Stimulated activated naive B cell treated with anti-CD40 and anti-IgM and Interleukin-4, amounts not matched to agents 10 μg/mL and 1 μg/mL and 100 μg/mL, for 72 hours (primary cell): ENCODE measurements around the gene CHST2.
A peak's percentile ranks its signal among the peaks of the same experiment; 100 is the strongest.
"Not testable (repeated sequence)": the region's sequence is repeated elsewhere in the genome, so short reads cannot be mapped to it uniquely, and the experiment has no call there.

Experiments
- ATAC-seq, 2 donors: fragments of 150-1000 bp; cut with Tn5 transposase; replicated peaks; 2 replicates each; pipeline ENCODE4 v1.10.0; 2021; ENCODE audit warnings: moderate library complexity in 1 of 2
- DNase-seq: peaks from one replicate; pipeline ENCODE4 v3.0.0; 2021
- H3K27ac Mint-ChIP-seq: one replicate; pipeline ENCODE4 v1.8.0; 2022; ENCODE audit warnings: mild to moderate bottlenecking, mixed read lengths
- H3K27me3 Mint-ChIP-seq, 2 donors: one replicate each; pipeline ENCODE4 v1.8.0; 2022; ENCODE audit warnings: mixed read lengths in 2 of 2
- H3K36me3 Mint-ChIP-seq, 2 donors: one replicate each; pipeline ENCODE4 v1.8.0; 2022; ENCODE audit warnings: mixed read lengths in 2 of 2, mild to moderate bottlenecking in 1 of 2
- H3K4me1 Mint-ChIP-seq, 2 donors: one replicate each; pipeline ENCODE4 v1.8.0; 2022; ENCODE audit warnings: mixed read lengths in 2 of 2, mild to moderate bottlenecking in 1 of 2
- H3K4me3 Mint-ChIP-seq, 2 donors: one replicate each; pipeline ENCODE4 v1.8.0; 2022; ENCODE audit warnings: mild to moderate bottlenecking in 2 of 2, mixed read lengths in 2 of 2, moderate library complexity in 1 of 2
- H3K9me3 Mint-ChIP-seq, 2 donors: one replicate each; pipeline ENCODE4 v1.8.0; 2022; ENCODE audit warnings: mixed read lengths in 2 of 2, mild to moderate bottlenecking in 1 of 2

The CHST2 gene, protein sequence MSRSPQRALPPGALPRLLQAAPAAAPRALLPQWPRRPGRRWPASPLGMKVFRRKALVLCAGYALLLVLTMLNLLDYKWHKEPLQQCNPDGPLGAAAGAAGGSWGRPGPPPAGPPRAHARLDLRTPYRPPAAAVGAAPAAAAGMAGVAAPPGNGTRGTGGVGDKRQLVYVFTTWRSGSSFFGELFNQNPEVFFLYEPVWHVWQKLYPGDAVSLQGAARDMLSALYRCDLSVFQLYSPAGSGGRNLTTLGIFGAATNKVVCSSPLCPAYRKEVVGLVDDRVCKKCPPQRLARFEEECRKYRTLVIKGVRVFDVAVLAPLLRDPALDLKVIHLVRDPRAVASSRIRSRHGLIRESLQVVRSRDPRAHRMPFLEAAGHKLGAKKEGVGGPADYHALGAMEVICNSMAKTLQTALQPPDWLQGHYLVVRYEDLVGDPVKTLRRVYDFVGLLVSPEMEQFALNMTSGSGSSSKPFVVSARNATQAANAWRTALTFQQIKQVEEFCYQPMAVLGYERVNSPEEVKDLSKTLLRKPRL

GRCh38 chr3:143119009-143119914 lies at the start of gene CHST2:
Gene CHST2 (plus strand): TSS chr3:143119771. CDS start chr3:143120817, 1,046 bp downstream.
- Mint-ChIP-seq H3K27ac (peak within 1 kb of the TSS; percentile 96), H3K27me3 (peaks cover 0 to 3% of the 10 kb centered on the region in 2 donors), H3K9me3 (no peaks in the 10 kb centered on the region), H3K4me3 (peak within 1 kb of the TSS; percentile 96 to 99), H3K36me3 (peaks cover 17% of the 10 kb centered on the region in 2 donors), H3K4me1 (peaks cover 19 to 37% of the 10 kb centered on the region in 2 donors)
- peak; percentile 82 to 84 for ATAC-seq
- peak; percentile 76 for DNase-seq

GRCh38 chr3:143070977-143071551 lies 48.5 kb upstream of the CHST2 start:
- no peaks in the 10 kb centered on the region for H3K4me1 Mint-ChIP-seq
- H3K4me3 Mint-ChIP-seq: no peak overlapping the region
- no peaks in the 10 kb centered on the region for H3K36me3 Mint-ChIP-seq
- no peak overlapping the region for H3K27ac Mint-ChIP-seq
- DNase-seq (no peak), ATAC-seq (no peak)
- no peaks in the 10 kb centered on the region for H3K9me3 Mint-ChIP-seq
- no peaks in the 10 kb centered on the region for H3K27me3 Mint-ChIP-seq

- no peaks in the 10 kb centered on the region for H3K36me3 Mint-ChIP-seq
- H3K27ac Mint-ChIP-seq: no peak overlapping the region
- DNase-seq (no peak), ATAC-seq (no peak)
- no peak overlapping the region for H3K4me3 Mint-ChIP-seq
- H3K9me3 Mint-ChIP-seq: no peaks in the 10 kb centered on the region
- no peaks in the 10 kb centered on the region for H3K27me3 Mint-ChIP-seq
- H3K4me1 Mint-ChIP-seq: no peaks in the 10 kb centered on the region
These were observed 47.8 kb upstream of the CHST2 start for GRCh38 chr3:143071776-143072175.

DNA sequence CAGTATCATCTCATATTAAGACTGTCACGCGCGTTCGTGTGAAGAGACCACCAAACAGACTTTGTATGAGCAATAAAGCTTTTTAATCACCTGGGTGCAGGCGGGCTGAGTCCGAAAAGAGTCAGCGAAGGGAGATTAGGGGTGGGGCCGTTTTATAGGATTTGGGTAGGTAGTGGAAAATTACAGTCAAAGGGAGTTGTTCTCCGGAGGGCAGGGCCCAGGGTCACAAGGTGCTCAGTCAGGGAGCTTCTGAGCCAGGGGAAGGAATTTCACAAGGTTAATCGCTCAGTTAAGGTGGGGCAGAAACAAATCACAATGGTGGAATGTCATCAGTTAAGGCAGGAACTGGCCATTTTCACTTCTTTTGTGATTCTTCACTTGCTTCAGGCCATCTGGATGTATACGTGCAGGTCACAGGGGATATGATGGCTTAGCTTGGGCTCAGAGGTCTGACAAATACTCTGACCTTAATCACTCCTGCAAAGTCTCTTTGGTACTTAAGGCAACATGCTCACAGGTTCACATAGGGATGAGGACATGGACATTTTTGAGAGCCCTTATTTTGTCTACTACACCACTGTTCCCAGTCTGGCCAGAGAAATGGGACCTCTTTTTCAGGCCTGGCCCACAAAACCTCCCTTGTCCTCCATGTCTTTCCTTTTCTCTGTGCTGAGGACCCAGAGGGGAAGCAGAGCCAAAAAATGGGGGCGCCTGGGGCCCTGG lies 47.1 kb upstream of the CHST2 start:
- H3K27me3 Mint-ChIP-seq, H3K27ac Mint-ChIP-seq, ATAC-seq, H3K9me3 Mint-ChIP-seq, H3K36me3 Mint-ChIP-seq, H3K4me1 Mint-ChIP-seq, DNase-seq, H3K4me3 Mint-ChIP-seq: not testable (repeated sequence)

DNA sequence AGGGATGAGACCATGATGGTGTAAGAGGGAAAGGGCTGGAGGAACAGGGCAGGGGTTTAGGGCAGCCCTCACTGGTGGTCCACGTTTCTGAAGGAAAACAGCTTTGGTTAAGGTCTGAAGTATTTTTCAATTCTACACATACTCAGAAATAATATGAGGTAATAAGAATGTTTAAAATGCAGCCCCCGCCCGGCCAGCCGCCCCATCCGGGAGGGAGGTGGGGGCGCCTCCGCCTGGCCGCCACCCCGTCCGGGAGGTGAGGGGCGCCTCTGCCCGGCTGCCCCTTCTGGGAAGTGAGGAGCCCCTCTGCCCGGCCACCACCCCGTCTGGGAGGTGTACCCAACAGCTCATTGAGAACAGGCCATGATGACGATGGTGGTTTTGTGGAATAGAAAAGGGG lies 46.0 kb upstream of the CHST2 start:
- H3K4me3 Mint-ChIP-seq, DNase-seq, ATAC-seq, H3K4me1 Mint-ChIP-seq, H3K27me3 Mint-ChIP-seq, H3K36me3 Mint-ChIP-seq, H3K27ac Mint-ChIP-seq, H3K9me3 Mint-ChIP-seq: not testable (repeated sequence)

GRCh38 chr3:143073983-143074382 lies 45.6 kb upstream of the CHST2 start:
- DNase-seq: not testable (repeated sequence)

GRCh38 chr3:143078883-143079282 lies 40.7 kb upstream of the CHST2 start:
- no peaks in the 10 kb centered on the region for H3K36me3 Mint-ChIP-seq
- DNase-seq (no peak), ATAC-seq (no peak)
- peaks cover 20 to 32% of the 10 kb centered on the region in 2 donors for H3K4me1 Mint-ChIP-seq
- H3K27ac Mint-ChIP-seq: no peak overlapping the region
- no peaks in the 10 kb centered on the region for H3K27me3 Mint-ChIP-seq
- no peak overlapping the region for H3K4me3 Mint-ChIP-seq
- no peaks in the 10 kb centered on the region for H3K9me3 Mint-ChIP-seq

More at GRCh38 chr3:143073983-143074382, 45.6 kb upstream of the CHST2 start:
- H3K27ac Mint-ChIP-seq, H3K4me1 Mint-ChIP-seq, ATAC-seq, H3K27me3 Mint-ChIP-seq, H3K4me3 Mint-ChIP-seq, H3K9me3 Mint-ChIP-seq, H3K36me3 Mint-ChIP-seq: not testable (repeated sequence)

GRCh38 chr3:143080196-143080595 lies 39.4 kb upstream of the CHST2 start:
- no peak for DNase-seq
- H3K27ac Mint-ChIP-seq: no peak overlapping the region
- no peaks in the 10 kb centered on the region for H3K36me3 Mint-ChIP-seq

GRCh38 chr3:143081365-143081764 lies 38.2 kb upstream of the CHST2 start:
- peak overlapping the region; percentile 92 for H3K27ac Mint-ChIP-seq

More at GRCh38 chr3:143080196-143080595, 39.4 kb upstream of the CHST2 start:
- H3K9me3 Mint-ChIP-seq: no peaks in the 10 kb centered on the region
- H3K27me3 Mint-ChIP-seq: no peaks in the 10 kb centered on the region
- ATAC-seq: no peak
- peaks cover 26 to 44% of the 10 kb centered on the region in 2 donors for H3K4me1 Mint-ChIP-seq
- no peak overlapping the region for H3K4me3 Mint-ChIP-seq

GRCh38 chr3:143081844-143082778 lies 37.5 kb upstream of the CHST2 start:
- peak; percentile 47 for DNase-seq
- no peaks in the 10 kb centered on the region for H3K9me3 Mint-ChIP-seq
- peak; percentile 83 to 84 for ATAC-seq
- H3K36me3 Mint-ChIP-seq: no peaks in the 10 kb centered on the region
- H3K27ac Mint-ChIP-seq: peak overlapping the region; percentile 92
- H3K4me3 Mint-ChIP-seq: peak overlapping the region; percentile 46 to 59
- H3K27me3 Mint-ChIP-seq: no peaks in the 10 kb centered on the region
- H3K4me1 Mint-ChIP-seq: peaks cover 26 to 46% of the 10 kb centered on the region in 2 donors

More at GRCh38 chr3:143081365-143081764, 38.2 kb upstream of the CHST2 start:
- no peaks in the 10 kb centered on the region for H3K27me3 Mint-ChIP-seq
- ATAC-seq (no peak), DNase-seq (no peak)
- no peaks in the 10 kb centered on the region for H3K36me3 Mint-ChIP-seq
- H3K9me3 Mint-ChIP-seq: no peaks in the 10 kb centered on the region
- H3K4me3 Mint-ChIP-seq: peak overlapping the region in 1 of 2 donors; percentile 3
- peaks cover 28 to 46% of the 10 kb centered on the region in 2 donors for H3K4me1 Mint-ChIP-seq

DNA sequence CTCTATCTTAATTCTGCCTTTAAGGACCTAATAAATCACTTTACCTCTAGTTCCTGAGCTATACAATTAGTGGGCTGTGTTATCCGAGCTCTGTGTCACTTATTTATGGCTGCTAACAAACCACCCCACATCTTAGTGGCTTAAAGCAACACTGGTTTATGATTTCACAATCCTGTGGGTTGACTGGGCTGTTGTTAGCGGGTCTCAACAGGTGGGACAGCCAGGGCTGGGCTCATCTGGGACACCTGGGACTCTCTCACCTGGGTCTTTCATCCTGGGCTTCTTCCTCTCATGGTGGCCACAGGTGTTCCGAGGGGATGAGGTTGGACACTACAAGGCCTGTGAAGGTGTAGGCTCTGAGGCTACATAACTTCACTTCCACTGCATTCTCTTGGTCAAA lies 35.8 kb upstream of the CHST2 start:
- ATAC-seq: no peak
- no peak for DNase-seq
- Mint-ChIP-seq H3K4me3 (no peak overlapping the region), H3K9me3 (no peaks in the 10 kb centered on the region), H3K4me1 (peaks cover 28 to 49% of the 10 kb centered on the region in 2 donors), H3K36me3 (no peaks in the 10 kb centered on the region), H3K27me3 (no peaks in the 10 kb centered on the region), H3K27ac (peak overlapping the region; percentile 65)

DNA sequence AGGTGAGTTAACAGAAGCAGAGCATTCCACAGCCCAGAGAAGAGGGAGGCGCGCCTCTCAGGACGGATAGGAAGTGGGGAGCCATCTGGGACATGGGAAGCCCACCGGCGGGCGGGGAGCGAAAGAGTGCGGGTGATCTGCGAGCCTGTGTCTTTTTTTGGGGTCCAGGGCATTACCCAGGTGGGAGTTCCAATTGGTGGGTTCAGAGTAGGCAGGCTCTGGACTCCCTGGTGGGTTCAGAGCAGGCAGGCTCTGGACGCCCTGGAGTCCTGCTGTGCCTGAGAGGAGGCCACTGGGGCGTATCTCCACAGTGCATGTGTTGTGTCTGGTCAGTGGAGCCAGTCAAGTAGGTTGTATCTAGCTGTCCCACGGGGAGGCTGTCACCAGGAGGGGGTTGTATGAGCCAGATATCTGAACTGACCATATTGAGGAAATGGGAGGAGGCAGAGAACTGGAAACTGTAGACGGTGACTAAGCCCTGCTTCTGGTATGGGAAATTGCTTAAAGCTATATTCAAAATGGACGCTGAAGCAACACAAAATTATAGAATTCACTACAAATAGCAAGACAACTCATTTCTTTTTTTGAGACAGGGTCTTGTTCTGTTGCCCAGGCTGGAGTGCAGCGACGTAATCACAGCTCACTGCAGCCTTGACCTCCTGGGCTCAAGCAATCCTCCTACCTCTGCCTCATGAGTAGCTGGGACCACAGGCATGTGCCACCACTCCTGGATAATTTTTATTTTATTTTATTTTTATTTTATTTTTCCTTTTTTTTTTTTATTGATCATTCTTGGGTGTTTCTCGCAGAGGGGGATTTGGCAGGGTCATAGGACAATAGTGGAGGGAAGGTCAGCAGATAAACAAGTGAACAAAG lies 34.5 kb upstream of the CHST2 start:
- Mint-ChIP-seq H3K4me3 (peak overlapping the region in 1 of 2 donors; percentile 32), H3K9me3 (no peaks in the 10 kb centered on the region), H3K27ac (peak overlapping the region; percentile 56), H3K4me1 (peaks cover 28 to 51% of the 10 kb centered on the region in 2 donors), H3K36me3 (no peaks in the 10 kb centered on the region), H3K27me3 (no peaks in the 10 kb centered on the region)
- DNase-seq (peak; percentile 62), ATAC-seq (peak; percentile 78 to 81)
